Tibial nerve (tissue), 4 donors: Measurements from ENCODE around the gene KMT2B. TPM values are rescaled to one million over a fixed set of nuclear protein-coding genes. Genes with fewer than 3 reads are reported as not detected.

Experiments
- DNase-seq, 2 donors: peaks; one replicate each; pipeline ENCODE4 v3.0.0-alpha.2; 2019; ENCODE audit warnings: low spot score in 2 of 2
- H3K27ac ChIP-seq, 4 donors: fragments of 200-600 bp; sonication (generic) in 3 of 4; one replicate each; pipeline ENCODE4 v1.5.1; 2017 to 2019; ENCODE audit warnings: mild to moderate bottlenecking in 1 of 4
- H3K27me3 ChIP-seq, 2 donors: fragments of 200-600 bp; sonication (generic) in 1 of 2; one replicate each; pipeline versions ENCODE4 v1.5.1 to v1.6.0; 2017 to 2019
- H3K36me3 ChIP-seq, 3 donors: fragments of 200-600 bp; sonication (generic); one replicate each; pipeline ENCODE4 v1.5.1; 2018 to 2019
- H3K4me1 ChIP-seq, 4 donors: fragments of 200-600 bp; sonication (generic) in 3 of 4; one replicate each; pipeline ENCODE4 v1.5.1; 2017 to 2019
- H3K4me3 ChIP-seq, 4 donors: fragments of 200-600 bp; sonication (generic) in 3 of 4; one replicate each; pipeline ENCODE4 v1.5.1; 2017 to 2019; ENCODE audit warnings: mild to moderate bottlenecking in 1 of 4, moderate library complexity in 1 of 4
- H3K9me3 ChIP-seq, 4 donors: fragments of 200-600 bp; sonication (generic) in 3 of 4; one replicate each; pipeline ENCODE4 v1.5.1; 2017 to 2019
- CTCF ChIP-seq, 5 experiments: fragments of 200-600 bp in 3 of 5; fragments of 450-650 bp in 2 of 5; sonication (generic) in 3 of 5; IDR thresholded peaks; one replicate each; pipeline ENCODE4 v1.5.1; 2016 to 2019; ENCODE audit warnings: antibody characterized with exemption in 5 of 5, mild to moderate bottlenecking in 3 of 5, moderate library complexity in 2 of 5
- EP300 ChIP-seq, 2 donors: sonication (generic); formaldehyde crosslinking; IDR thresholded peaks; one replicate each; pipeline ENCODE4 v1.6.1; 2017; ENCODE audit warnings: antibody characterized with exemption in 2 of 2, mild to moderate bottlenecking in 1 of 2
- POLR2A ChIP-seq, 2 donors: fragments of 450-650 bp; IDR thresholded peaks; one replicate each; pipeline ENCODE4 v1.6.1; 2017; ENCODE audit warnings: antibody characterized with exemption in 2 of 2, mild to moderate bottlenecking in 2 of 2, moderate library complexity in 2 of 2
- WGBS, 2 donors: methylation state at CpG; one replicate each; pipeline ENCODE4 v1.1.5; 2018; 5-methylcytosine and 5-hydroxymethylcytosine counted together
- total RNA-seq, 4 donors: library from RNA; depleted of rRNA; stranded (reverse); fragments of >200 nt; gene quantifications; one replicate each; pipeline ENCODE4 v1.1.0, GENCODE V29; 2016

Gene KMT2B
- total RNA-seq, 4 donors from 2014 or later, result 12.9 to 38.7 (median 25.5) TPM

- DNase-seq, result peak; percentile 49 to 52
- peak within 1 kb of the TSS; percentile 54 to 94 (median 89) for H3K4me3 ChIP-seq
- no peaks in the 10 kb centered on the region for H3K9me3 ChIP-seq
- peaks cover 4 to 53% (median 21%) of the 10 kb centered on the region in 4 donors for H3K4me1 ChIP-seq
- H3K36me3 ChIP-seq, result peaks cover 0 to 56% (median 4%) of the 10 kb centered on the region in 3 donors
- H3K27me3 ChIP-seq, result no peaks in the 10 kb centered on the region
- no peak for TF ChIP-seq CTCF (IDR thresholded peaks at IDR 0.05)
- peak in 1 of 2 donors; percentile 59 for TF ChIP-seq EP300 (IDR thresholded peaks at IDR 0.05)
- peak in 1 of 2 donors; percentile 68 for TF ChIP-seq POLR2A (IDR thresholded peaks at IDR 0.05)
- WGBS, 2 donors, result 6 to 8% methylated on average over 45 to 48 of the region's 52 CpGs
- peak within 1 kb of the TSS; percentile 90 to 99 (median 96) for H3K27ac ChIP-seq
Measured at GRCh38 chr19:35756377-35757230, 38.8 kb downstream of the KMT2B start, which contains the start of gene HSPB6. Gene HSPB6 (minus strand): TSS chr19:35757029. CDS start chr19:35757008, 21 bp downstream.

- Histone ChIP-seq H3K27me3 (no peaks in the 10 kb centered on the region), H3K36me3 (peaks cover 0 to 56% (median under 1%) of the 10 kb centered on the region in 3 donors), H3K4me3 (peak overlapping the region; percentile 27 to 94 (median 89)), H3K27ac (peak overlapping the region; percentile 90 to 99 (median 96)), H3K4me1 (peaks cover 4 to 53% (median 21%) of the 10 kb centered on the region in 4 donors), H3K9me3 (no peaks in the 10 kb centered on the region)
- WGBS, 2 donors, result 6 to 8% methylated on average over 17 to 19 of the region's 19 CpGs
- DNase-seq, result peak; percentile 84
- peak; percentile 45 to 46 for TF ChIP-seq EP300 (IDR thresholded peaks at IDR 0.05)
- TF ChIP-seq CTCF (IDR thresholded peaks at IDR 0.05), result no peak
- peak in 1 of 2 donors; percentile 1 for TF ChIP-seq POLR2A (IDR thresholded peaks at IDR 0.05)
Measured at GRCh38 chr19:35757231-35757748, 39.5 kb downstream of the KMT2B start.

GRCh38 chr19:35757749-35758608, 40.2 kb downstream of the KMT2B start, which contains the start of gene PROSER3:
Gene PROSER3 (plus strand): TSS chr19:35758176. CDS start chr19:35758216, 40 bp downstream.
- no peaks in the 10 kb centered on the region for H3K27me3 ChIP-seq
- H3K27ac ChIP-seq, result peak within 1 kb of the TSS; percentile 90 to 99 (median 99)
- 0% methylated on average over 46 to 51 of the region's 53 CpGs for whole genome bisulfite sequencing, 2 donors
- DNase-seq, result peak; percentile 96 to 98
- peak within 1 kb of the TSS; percentile 76 to 94 (median 89) for H3K4me3 ChIP-seq
- H3K4me1 ChIP-seq, result peaks cover 4 to 53% (median 21%) of the 10 kb centered on the region in 4 donors
- H3K9me3 ChIP-seq, result no peaks in the 10 kb centered on the region
- peaks cover 0 to 56% (median 0%) of the 10 kb centered on the region in 3 donors for H3K36me3 ChIP-seq
- TF ChIP-seq POLR2A (IDR thresholded peaks at IDR 0.05) (peak; percentile 35 to 85), EP300 (IDR thresholded peaks at IDR 0.05) (peak; percentile 10 to 84), CTCF (IDR thresholded peaks at IDR 0.05) (peak in 2 of 5 experiments; percentile 20 to 32)

GRCh38 chr19:35759697-35760096, 41.9 kb downstream of the KMT2B start:
- TF ChIP-seq POLR2A (IDR thresholded peaks at IDR 0.05) (no peak), EP300 (IDR thresholded peaks at IDR 0.05) (no peak), CTCF (IDR thresholded peaks at IDR 0.05) (no peak)

More at GRCh38 chr19:35759697-35760096, 41.9 kb downstream of the KMT2B start:
- Histone ChIP-seq H3K4me1 (peaks cover 4 to 50% (median 21%) of the 10 kb centered on the region in 4 donors), H3K27me3 (no peaks in the 10 kb centered on the region), H3K4me3 (no peak overlapping the region), H3K9me3 (no peaks in the 10 kb centered on the region), H3K27ac (no peak overlapping the region), H3K36me3 (peaks cover 0 to 56% (median 0%) of the 10 kb centered on the region in 3 donors)
- DNase-seq, result no peak
- 92 to 93% methylated on average over 2 of the region's 2 CpGs for WGBS, 2 donors
